Left ventricle myocardium inferior (tissue), 1 donor: Measurements from ENCODE around the gene TMEM218. TPM values are rescaled to one million over a fixed set of nuclear protein-coding genes. Genes with fewer than 3 reads are reported as not detected.

ENCODE experiments used
- DNase-seq: peaks from one replicate; pipeline ENCODE4 v3.0.0-alpha.2; 2020
- H3K27ac ChIP-seq: fragments of 200-600 bp; replicated peaks from 2 replicates; pipeline ENCODE4 v1.8.0; 2021
- H3K27me3 ChIP-seq: fragments of 200-600 bp; 2 replicates; pipeline ENCODE4 v1.8.0; 2021; ENCODE audit warnings: low read depth
- H3K36me3 ChIP-seq: fragments of 200-600 bp; 2 replicates; pipeline ENCODE4 v1.8.0; 2021
- H3K4me1 ChIP-seq: fragments of 200-600 bp; 2 replicates; pipeline ENCODE4 v1.8.0; 2021
- H3K4me3 ChIP-seq: fragments of 200-600 bp; 2 replicates; pipeline ENCODE4 v1.8.0; 2021; ENCODE audit warnings: mild to moderate bottlenecking, moderate library complexity
- H3K9me3 ChIP-seq: fragments of 200-600 bp; replicated peaks from 2 replicates; pipeline ENCODE4 v1.8.0; 2021
- intact Hi-C: fragments of 100-400 bp; cut with micrococcal nuclease; formaldehyde crosslinking; loops from one replicate; pipeline ENCODE4 v1.11.0; 2022
- total RNA-seq: library from RNA; stranded (reverse); fragmentation: NEBNext Ultra II Directional; extraction: Animal tissue kit (Norgen Biotek cat#: 25700); gene quantifications from one replicate; pipeline ENCODE4 v1.2.1, GENCODE V29; 2021
- TF ChIP-seq, protein P1 (sequence below): fragments of 200-600 bp; IDR thresholded peaks from 2 replicates; pipeline ENCODE4 v1.8.0; 2021; ENCODE audit warnings: antibody characterized with exemption, mild to moderate bottlenecking, borderline replicate concordance
- donor health status: DM: no; HTN: yes; CAD: no; lungs with severe emphysema.

The TMEM218 gene
- total RNA-seq, 1 donor from 2014 or later = 6.2 TPM

- DNase-seq = no peak
- Histone ChIP-seq H3K4me1 (peaks cover 5% of the 10 kb centered on the region), H3K27me3 (peaks cover 66% of the 10 kb centered on the region), H3K27ac (no peak overlapping the region), H3K4me3 (no peak overlapping the region), H3K9me3 (no peaks in the 10 kb centered on the region), H3K36me3 (no peaks in the 10 kb centered on the region)
- TF ChIP-seq, protein P1, sequence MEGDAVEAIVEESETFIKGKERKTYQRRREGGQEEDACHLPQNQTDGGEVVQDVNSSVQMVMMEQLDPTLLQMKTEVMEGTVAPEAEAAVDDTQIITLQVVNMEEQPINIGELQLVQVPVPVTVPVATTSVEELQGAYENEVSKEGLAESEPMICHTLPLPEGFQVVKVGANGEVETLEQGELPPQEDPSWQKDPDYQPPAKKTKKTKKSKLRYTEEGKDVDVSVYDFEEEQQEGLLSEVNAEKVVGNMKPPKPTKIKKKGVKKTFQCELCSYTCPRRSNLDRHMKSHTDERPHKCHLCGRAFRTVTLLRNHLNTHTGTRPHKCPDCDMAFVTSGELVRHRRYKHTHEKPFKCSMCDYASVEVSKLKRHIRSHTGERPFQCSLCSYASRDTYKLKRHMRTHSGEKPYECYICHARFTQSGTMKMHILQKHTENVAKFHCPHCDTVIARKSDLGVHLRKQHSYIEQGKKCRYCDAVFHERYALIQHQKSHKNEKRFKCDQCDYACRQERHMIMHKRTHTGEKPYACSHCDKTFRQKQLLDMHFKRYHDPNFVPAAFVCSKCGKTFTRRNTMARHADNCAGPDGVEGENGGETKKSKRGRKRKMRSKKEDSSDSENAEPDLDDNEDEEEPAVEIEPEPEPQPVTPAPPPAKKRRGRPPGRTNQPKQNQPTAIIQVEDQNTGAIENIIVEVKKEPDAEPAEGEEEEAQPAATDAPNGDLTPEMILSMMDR = no peak
- intact Hi-C loops = loop anchor here (5.0 kb wide), 1 partner anchor 177 kb away; no protein-coding TSS in a partner anchor
These were observed 28.4 kb upstream of the TMEM218 start for GRCh38 chr11:125139778-125140177.

GRCh38 chr11:125138966-125139365 lies 27.5 kb upstream of the TMEM218 start:
- H3K9me3 ChIP-seq = no peaks in the 10 kb centered on the region
- peaks cover 5% of the 10 kb centered on the region for H3K4me1 ChIP-seq
- intact Hi-C loops = loop anchor here (5.0 kb wide), 1 partner anchor 177 kb away; no protein-coding TSS in a partner anchor
- H3K27me3 ChIP-seq = peaks cover 58% of the 10 kb centered on the region
- TF ChIP-seq, protein P1 = no peak
- no peak overlapping the region for H3K4me3 ChIP-seq
- no peak overlapping the region for H3K27ac ChIP-seq
- no peak for DNase-seq
- no peaks in the 10 kb centered on the region for H3K36me3 ChIP-seq

DNA sequence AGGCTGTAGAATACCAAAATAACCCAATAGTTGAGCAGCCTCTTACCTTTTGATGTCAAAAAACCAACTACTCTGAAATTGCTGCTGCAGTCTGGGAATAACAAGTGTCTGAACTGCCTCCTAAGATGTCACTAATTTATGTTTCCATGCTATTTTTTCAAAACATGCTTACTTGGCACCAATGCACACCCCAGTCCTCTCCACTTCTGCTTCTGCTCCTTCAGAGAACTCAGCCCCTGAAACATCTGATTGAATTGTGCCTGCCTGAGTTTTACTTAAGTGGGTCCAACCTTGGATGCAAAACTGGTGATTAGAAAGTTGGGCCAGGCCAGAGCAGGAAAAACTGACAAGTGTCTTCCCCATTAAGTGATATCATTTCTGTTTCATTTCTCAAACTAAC lies 24.6 kb upstream of the TMEM218 start:
- intact Hi-C loops = loop anchor here (5.0 kb wide), 1 partner anchor 174 kb away; no protein-coding TSS in a partner anchor
- Histone ChIP-seq H3K36me3 (no peaks in the 10 kb centered on the region), H3K27me3 (peaks cover 29% of the 10 kb centered on the region), H3K4me3 (no peak overlapping the region), H3K27ac (no peak overlapping the region), H3K4me1 (no peaks in the 10 kb centered on the region), H3K9me3 (no peaks in the 10 kb centered on the region)
- TF ChIP-seq, protein P1 = no peak
- no peak for DNase-seq

- intact Hi-C loops = no loop called here
- TF ChIP-seq, protein P1 = no peak
- H3K27ac ChIP-seq = no peak overlapping the region
- H3K27me3 ChIP-seq = peaks cover 23% of the 10 kb centered on the region
- H3K36me3 ChIP-seq = no peaks in the 10 kb centered on the region
- H3K4me3 ChIP-seq = no peak overlapping the region
- no peaks in the 10 kb centered on the region for H3K9me3 ChIP-seq
- DNase-seq = no peak
- H3K4me1 ChIP-seq = no peaks in the 10 kb centered on the region
These were observed 21.2 kb upstream of the TMEM218 start for GRCh38 chr11:125132596-125132995.

DNA sequence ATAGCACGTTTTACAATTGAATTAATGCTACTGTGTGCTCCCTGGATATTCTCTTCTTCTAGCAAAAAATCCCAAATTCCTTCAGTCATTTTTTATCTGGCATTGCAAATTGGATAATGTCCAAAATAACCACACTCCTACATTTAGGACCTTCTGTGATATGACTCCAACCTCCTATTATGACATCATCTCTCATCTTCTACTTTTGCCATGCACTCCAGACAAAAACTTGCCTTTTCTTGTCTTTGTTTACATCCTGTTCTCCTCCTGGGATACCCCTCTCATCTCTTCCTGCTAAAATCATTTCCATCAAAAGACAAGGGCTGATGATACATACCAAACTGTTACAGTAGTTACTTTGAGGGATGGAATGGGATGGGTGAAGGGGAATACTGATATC lies 20.6 kb upstream of the TMEM218 start:
- Histone ChIP-seq H3K27ac (no peak overlapping the region), H3K4me3 (no peak overlapping the region), H3K27me3 (peaks cover 27% of the 10 kb centered on the region), H3K36me3 (no peaks in the 10 kb centered on the region), H3K9me3 (no peaks in the 10 kb centered on the region), H3K4me1 (no peaks in the 10 kb centered on the region)
- intact Hi-C loops = no loop called here
- TF ChIP-seq, protein P1 = no peak
- no peak for DNase-seq
